ENCODE measurements around the gene HES5.

HES5 gene

GRCh38 chr1:2498648-2499047, 31.4 kb downstream of the HES5 start:
- no peak for DNase-seq

- DNase-seq = no peak
Observed at GRCh38 chr1:2497891-2498290, 32.2 kb downstream of the HES5 start.

GRCh38 chr1:2496746-2497145, 33.3 kb downstream of the HES5 start:
- DNase-seq = no peak

- no peak for DNase-seq
Observed at GRCh38 chr1:2496087-2496622, 33.9 kb downstream of the HES5 start.

DNA sequence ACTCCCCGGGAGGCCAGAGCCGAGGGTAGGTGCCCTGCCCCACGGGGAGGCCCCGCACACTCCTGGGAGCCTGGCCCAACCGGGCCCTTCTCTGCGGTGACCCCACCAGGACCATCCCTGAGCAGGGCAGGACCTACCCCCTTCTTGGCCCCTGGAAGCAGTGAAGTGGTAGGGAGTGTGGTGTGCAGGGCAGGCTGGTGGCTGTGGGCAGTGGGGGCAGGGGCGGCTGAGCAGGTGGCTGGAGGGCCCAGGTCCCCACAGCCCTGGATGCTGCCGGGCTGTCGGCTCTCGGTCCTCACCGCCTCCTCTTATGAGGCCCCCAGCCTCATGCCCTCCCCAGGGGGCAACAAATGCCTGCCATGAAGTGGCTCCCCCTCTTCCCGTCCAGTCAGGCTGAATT, 34.5 kb downstream of the HES5 start:
- no peak for DNase-seq

- no peak for DNase-seq
Observed at GRCh38 chr1:2495026-2495425, 35.0 kb downstream of the HES5 start.

DNA sequence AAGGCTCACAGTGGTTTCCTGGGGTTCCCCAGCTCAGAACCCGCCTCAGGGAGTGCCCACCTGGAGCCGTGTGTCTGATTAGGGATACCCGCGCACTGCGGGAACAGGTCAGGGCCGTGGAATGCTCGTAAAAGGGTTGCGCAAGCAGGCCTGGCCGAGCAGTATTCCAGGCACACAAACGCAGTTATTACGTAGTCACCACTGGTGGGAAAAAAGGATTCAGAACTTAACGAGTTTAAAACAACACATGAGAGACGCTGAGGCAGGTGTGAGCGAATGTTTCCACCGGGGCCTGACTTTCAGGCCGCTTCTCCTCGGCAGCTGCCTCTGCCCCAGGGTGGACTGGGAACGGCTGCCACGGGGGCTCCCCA, 35.8 kb downstream of the HES5 start:
- no peak for DNase-seq

DNA sequence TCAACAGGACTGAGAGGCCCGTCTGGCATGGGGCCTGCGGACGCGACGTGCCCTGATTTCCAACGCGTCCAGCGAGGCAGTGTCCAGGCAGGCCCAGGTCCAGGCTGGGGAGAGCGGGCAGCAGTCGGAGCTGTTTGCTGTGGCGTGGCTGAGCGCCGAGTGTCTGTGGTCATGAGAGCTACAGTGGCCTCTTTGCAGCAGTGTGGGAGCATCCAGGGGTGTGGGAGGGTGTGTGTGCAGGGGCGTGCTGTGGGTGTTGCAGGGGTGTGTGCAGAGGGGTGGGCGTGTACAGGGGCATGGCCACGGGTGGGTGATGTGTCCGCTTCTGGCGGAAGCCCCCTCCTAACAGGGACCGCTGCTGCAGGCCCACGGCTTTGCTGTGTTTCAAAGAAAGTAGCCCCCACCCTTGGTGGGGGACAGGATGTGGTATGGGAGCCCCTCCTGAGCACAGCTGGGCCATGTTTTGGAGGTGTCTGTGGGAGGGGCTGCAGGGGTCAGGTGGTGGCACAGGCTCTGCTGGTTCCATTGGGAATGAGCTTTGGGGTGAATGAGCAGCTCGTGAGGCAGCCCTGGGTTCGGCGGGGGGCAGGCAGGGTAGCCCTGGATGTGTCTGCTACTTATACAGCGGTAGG, 36.3 kb downstream of the HES5 start:
- no peak for DNase-seq

- no peak for DNase-seq
Observed at GRCh38 chr1:2493218-2493617, 36.8 kb downstream of the HES5 start.

- no peak for DNase-seq
Observed at GRCh38 chr1:2492091-2492490, 38.0 kb downstream of the HES5 start.

DNA sequence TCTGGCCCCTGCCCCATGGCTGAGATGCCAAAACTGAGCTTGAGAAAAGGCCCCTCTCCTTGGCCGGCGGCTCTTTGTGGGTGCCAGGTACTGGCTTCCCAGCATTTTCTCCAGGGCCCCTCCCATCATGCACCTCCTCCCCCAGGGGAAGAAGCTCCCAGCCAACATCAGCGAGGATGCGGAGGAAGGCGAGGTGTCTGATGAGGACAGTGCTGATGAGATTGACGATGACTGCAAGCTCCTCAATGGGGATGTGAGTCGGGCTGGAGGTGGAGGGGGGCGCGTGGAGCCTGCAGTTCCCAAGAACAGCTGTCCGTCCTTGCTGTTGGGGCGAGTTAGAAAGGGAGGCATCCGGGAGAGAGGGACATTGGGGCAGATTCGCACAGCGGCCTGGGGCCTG, 40.4 kb downstream of the HES5 start:
- no peak for DNase-seq

DNA sequence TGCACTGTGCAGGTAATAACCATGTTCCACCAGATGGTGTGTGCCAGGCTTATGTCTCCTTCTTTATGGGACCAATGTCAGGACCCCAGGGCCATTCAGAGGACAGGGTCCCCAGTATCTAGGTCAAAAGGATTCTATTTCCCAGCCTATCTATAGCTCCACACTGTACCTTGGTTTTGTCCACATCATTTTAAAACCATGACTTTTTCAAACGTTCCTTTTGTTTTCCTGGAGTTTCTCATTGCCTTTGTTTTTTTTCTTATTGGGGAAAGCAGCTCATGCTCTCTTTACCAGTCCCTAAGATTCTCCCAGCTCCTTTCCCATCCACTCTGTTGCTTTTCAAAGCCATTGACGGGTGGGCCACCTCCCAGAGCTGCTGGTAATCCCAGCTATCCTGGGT, 41.4 kb downstream of the HES5 start:
- no peak for DNase-seq

DNA sequence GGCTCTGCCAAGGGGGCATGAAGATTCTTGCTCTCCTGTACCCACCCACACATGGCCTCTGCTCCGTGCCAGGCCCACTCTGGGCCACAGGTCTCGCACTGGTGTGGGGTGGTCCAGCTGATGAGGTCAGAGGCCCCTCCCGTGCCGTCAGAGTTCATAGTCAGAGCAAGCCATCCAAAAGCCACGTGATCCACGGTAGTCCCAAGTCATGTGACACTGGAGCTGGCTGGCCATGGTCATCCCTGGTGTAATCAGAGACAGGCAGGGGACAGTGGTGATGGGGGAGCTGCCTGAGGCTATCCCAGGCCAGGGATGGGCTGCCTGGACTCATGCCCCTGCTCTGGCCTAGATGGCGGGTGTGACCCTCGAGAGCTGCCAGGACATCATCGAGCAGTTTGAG, 43.5 kb downstream of the HES5 start:
- DNase-seq = no peak

DNA sequence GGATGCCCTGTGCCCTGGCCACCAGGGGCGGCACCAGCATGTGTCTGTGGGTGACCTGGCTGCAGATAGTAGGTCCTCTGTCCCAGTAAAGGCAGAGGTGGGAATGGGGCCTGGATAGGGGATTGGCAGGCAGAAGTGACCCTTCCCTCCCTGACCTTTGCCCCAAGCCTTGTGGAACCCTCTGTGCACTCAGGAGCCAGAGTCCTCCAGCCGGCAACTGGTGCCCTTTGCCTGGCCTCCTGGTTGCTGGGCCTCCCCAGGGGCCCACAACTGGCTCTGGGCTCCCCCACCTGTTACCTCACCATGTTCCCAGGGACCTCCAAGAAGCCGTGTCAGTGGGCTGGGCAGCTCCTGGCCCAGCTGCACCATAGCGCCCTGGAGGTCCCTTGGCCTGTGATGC, 44.0 kb downstream of the HES5 start:
- no peak for DNase-seq

DNA sequence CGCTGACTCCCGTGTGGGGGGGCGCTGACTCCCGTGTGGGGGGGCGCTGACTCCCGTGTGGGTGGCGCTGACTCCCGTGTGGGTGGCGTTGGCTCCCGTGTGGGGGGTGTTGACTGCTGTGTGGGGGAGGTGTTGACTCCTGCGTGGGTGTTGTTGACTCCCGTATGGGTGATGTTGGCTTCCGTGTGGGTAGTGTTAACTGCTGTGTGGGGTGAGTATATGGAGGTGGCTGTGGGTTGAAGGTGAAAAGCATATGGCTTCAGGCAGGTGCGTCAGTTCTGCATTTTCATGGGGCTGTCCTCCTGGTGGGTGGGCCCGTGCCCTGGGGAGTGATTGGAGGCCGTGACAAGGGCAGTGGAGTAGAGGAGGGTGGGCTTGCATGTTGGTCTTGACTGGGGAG, 46.1 kb downstream of the HES5 start:
- no peak for DNase-seq

GRCh38 chr1:2483026-2483425, 47.0 kb downstream of the HES5 start:
- DNase-seq = no peak

GRCh38 chr1:2482588-2482987, 47.5 kb downstream of the HES5 start:
- no peak for DNase-seq

GRCh38 chr1:2481885-2482284, 48.2 kb downstream of the HES5 start:
- DNase-seq = no peak

- DNase-seq = no peak
Observed at GRCh38 chr1:2480986-2481364, 49.1 kb downstream of the HES5 start.

GRCh38 chr1:2480236-2480985, 49.7 kb downstream of the HES5 start:
- no peak for DNase-seq

- DNase-seq = no peak
Observed at GRCh38 chr1:2479618-2480017, 50.4 kb downstream of the HES5 start.

GRCh38 chr1:2479186-2479585, 50.9 kb downstream of the HES5 start:
- DNase-seq = no peak
